ENCODE results near the gene IL17REL.

The IL17REL gene

DNA sequence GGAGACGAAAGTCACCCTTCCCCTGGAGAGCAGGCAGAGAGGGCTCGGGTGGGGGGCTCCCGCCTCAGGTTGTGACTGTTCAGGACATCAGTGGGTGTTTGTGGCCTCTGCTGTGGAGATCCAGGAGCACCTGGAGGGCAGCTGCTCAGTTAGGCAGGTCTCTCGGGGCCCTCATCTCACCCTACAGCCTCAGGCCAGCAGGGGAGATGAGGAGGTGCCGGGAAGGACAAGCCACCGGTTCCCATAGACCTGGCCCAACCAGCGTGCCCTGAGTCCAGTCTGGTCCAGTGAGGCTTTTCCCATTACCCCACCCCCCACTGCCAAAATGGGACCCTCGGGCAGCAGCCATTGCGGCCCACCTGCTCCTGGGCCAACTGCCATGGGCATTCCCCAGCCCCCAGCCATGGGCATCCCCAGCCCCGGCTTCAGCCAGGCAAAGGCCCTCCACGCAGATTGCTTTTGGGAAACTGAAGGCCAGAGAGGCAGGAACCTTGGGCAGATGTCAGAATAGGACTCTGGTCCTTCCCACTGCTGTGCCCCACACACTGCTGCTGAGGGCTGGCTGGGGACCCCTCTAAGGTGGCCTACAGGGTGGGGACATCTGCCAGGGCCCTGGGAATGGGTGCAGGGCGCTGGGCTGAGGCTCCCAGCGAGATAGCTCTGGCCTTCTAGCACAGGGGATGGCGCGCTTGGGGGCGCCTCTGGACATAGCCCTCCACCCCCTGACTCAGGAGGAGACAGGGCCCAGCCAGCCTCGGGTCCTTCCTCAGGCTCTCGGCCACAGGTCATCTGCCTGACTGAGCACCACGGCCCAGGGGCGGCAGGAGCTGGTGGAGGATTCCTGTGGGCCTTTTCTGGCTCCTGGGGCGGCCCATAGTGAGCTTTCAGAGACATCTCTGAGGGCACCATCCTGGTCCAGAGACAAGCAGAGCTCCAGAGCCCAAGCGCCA is 47.2 kb downstream of the IL17REL start:
- DNase-seq (ENCODE audit: insufficient read length, low spot score): no peak
- TF ChIP-seq POU2F2 (IDR thresholded peaks at IDR 0.05; ENCODE audit: low read depth, low read length) (no peak), POLR2AphosphoS5 (IDR thresholded peaks at IDR 0.05; ENCODE audit: low read depth, low read length) (peak; percentile 5; the same call in 1 of the 2 replicates), TAF1 (IDR thresholded peaks at IDR 0.05; ENCODE audit: low read depth, low read length) (no peak)
- FAIRE-seq: no peak

DNA sequence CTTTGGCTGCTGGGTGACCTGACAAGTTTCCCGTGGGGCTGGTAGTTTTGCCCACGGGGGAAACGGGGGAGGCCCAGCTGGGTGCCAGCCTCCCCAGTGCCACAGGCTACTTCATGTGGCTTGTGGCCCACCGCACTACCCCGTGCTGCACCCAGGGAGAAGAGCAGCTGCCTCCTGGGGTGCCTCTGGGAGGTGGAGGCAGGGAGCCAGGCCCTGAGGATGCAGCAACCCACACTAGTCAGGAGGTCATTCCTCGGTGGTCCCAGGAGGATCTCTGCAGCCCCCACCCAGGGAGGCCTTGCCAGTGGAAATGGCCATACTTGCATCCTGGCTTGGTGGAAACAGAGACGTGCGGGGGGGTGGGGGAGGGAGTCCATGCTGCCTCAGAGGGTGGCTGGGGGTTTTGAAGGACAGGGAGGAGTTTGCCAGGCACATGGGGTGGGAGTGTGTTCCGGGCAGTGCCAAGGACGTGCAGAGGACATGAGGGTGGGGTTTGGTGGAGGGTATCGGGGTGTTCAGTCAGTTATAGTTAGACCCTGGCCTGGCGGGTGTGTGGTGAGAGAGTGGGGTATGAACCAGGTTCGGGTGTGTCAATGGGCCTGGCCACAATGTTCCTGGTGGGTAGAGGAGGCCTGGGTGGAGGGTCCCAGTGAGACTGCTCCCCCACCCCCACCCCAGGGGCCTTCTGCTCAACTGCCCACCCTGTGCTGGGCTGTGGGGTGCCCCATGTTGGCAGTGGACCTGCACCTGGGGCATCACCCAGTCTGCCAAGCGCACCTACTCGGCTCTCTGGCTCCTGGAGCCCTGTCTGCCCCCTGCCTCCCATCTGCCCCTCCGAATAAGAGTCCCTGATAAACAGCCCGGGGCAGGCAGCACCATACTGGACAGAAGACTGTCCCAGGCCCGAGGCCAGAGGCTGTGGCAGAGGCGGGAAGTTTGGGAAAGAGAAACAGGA is 48.2 kb downstream of the IL17REL start:
- no peak for FAIRE-seq
- DNase-seq (ENCODE audit: insufficient read length, low spot score): no peak
- TF ChIP-seq POLR2AphosphoS5 (IDR thresholded peaks at IDR 0.05; ENCODE audit: low read depth, low read length) (peak; percentile 70), SPI1 (IDR thresholded peaks at IDR 0.05; ENCODE audit: low read depth, low read length) (no peak), PAX5 (IDR thresholded peaks at IDR 0.05; ENCODE audit: insufficient read depth, low read length, severe bottlenecking) (no peak), POU2F2 (IDR thresholded peaks at IDR 0.05; ENCODE audit: low read depth, low read length) (no peak), POLR2A (IDR thresholded peaks at IDR 0.05; ENCODE audit: low read depth, low read length) (peak; percentile 72; the same call in 1 of the 2 replicates), TAF1 (IDR thresholded peaks at IDR 0.05; ENCODE audit: low read depth, low read length) (no peak)

DNA sequence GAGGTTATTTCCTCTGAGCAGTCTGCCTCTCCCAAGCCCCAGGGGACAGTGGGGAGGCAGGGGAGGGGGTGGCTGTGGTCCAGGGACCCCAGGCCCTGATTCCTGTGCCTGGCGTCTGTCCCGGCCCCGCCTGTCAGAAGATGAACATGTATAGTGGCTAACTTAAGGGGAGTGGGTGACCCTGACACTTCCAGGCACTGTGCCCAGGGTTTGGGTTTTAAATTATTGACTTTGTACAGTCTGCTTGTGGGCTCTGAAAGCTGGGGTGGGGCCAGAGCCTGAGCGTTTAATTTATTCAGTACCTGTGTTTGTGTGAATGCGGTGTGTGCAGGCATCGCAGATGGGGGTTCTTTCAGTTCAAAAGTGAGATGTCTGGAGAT is 48.9 kb downstream of the IL17REL start:
- TF ChIP-seq POLR2A (IDR thresholded peaks at IDR 0.05; ENCODE audit: low read depth, low read length) (no peak), SPI1 (IDR thresholded peaks at IDR 0.05; ENCODE audit: low read depth, low read length) (no peak), POU2F2 (IDR thresholded peaks at IDR 0.05; ENCODE audit: low read depth, low read length) (no peak), TAF1 (IDR thresholded peaks at IDR 0.05; ENCODE audit: low read depth, low read length) (no peak), PAX5 (IDR thresholded peaks at IDR 0.05; ENCODE audit: insufficient read depth, low read length, severe bottlenecking) (no peak), POLR2AphosphoS5 (IDR thresholded peaks at IDR 0.05; ENCODE audit: low read depth, low read length) (no peak)
- DNase-seq (ENCODE audit: insufficient read length, low spot score) (no peak), FAIRE-seq (no peak)

DNA sequence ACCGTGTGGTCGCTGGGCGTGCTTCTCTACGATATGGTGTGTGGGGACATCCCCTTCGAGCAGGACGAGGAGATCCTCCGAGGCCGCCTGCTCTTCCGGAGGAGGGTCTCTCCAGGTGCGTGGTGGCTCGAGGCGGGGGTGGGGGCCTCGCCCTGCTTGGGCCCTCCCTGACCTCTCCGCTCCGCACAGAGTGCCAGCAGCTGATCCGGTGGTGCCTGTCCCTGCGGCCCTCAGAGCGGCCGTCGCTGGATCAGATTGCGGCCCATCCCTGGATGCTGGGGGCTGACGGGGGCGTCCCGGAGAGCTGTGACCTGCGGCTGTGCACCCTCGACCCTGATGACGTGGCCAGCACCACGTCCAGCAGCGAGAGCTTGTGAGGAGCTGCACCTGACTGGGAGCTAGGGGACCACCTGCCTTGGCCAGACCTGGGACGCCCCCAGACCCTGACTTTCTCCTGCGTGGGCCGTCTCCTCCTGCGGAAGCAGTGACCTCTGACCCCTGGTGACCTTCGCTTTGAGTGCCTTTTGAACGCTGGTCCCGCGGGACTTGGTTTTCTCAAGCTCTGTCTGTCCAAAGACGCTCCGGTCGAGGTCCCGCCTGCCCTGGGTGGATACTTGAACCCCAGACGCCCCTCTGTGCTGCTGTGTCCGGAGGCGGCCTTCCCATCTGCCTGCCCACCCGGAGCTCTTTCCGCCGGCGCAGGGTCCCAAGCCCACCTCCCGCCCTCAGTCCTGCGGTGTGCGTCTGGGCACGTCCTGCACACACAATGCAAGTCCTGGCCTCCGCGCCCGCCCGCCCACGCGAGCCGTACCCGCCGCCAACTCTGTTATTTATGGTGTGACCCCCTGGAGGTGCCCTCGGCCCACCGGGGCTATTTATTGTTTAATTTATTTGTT is 49.6 kb downstream of the IL17REL start:
- 0 out of 2 replicates have a peak, but pooled peaks have one; percentile 34 for TF ChIP-seq POLR2AphosphoS5 (IDR thresholded peaks at IDR 0.05; ENCODE audit: low read depth, low read length)
- no peak for TF ChIP-seq PAX5 (IDR thresholded peaks at IDR 0.05; ENCODE audit: insufficient read depth, low read length, severe bottlenecking)
- peak; percentile 89 for FAIRE-seq
- DNase-seq (ENCODE audit: insufficient read length, low spot score): no peak

DNA sequence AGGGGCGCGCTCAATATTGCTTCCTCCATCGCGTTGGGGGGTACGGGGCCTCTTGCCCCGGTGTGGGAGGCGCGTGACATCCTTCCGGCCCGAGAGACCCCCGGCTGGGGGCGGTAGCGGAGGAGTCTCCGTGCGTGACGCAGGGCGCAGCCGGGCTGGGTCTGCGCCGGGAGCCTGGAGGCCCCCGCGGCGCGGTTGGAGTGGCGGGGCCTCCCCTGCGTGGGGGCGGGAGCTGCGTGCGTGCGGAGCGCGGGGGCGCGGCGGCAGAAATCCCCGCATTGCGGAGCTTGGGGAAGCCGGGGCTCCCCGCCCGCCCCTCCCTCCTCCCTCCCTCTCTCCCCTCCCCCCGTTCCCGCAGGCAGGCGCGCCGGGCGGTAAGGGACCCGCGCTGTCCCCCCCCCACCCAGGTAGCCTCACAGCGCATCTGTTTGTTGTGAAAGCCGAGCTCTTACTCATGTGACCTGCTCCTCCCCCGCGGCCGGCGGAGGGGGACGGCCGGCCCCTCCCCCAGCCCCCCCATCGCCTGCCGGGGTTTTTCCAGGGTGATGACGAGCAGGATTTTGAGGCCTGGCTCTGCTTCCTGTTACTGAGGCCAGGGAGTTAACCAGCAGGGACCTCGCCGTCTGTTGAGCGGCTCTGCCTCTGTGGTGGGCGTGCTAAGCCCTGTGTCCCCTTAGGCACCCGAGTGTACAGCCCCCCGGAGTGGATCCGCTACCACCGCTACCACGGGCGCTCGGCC is 50.4 kb downstream of the IL17REL start:
- no peak for TF ChIP-seq PAX5 (IDR thresholded peaks at IDR 0.05; ENCODE audit: insufficient read depth, low read length, severe bottlenecking)
- TF ChIP-seq POLR2AphosphoS5 (IDR thresholded peaks at IDR 0.05; ENCODE audit: low read depth, low read length): no peak; the same call in 1 of the 2 replicates
- TF ChIP-seq POU2F2 (IDR thresholded peaks at IDR 0.05; ENCODE audit: low read depth, low read length): no peak
- no peak; the same call in 1 of the 2 replicates for TF ChIP-seq POLR2A (IDR thresholded peaks at IDR 0.05; ENCODE audit: low read depth, low read length)
- TF ChIP-seq SPI1 (IDR thresholded peaks at IDR 0.05; ENCODE audit: low read depth, low read length): no peak
- TF ChIP-seq TAF1 (IDR thresholded peaks at IDR 0.05; ENCODE audit: low read depth, low read length): no peak
- DNase-seq (ENCODE audit: insufficient read length, low spot score) (peak; percentile 71), FAIRE-seq (no peak)

DNA sequence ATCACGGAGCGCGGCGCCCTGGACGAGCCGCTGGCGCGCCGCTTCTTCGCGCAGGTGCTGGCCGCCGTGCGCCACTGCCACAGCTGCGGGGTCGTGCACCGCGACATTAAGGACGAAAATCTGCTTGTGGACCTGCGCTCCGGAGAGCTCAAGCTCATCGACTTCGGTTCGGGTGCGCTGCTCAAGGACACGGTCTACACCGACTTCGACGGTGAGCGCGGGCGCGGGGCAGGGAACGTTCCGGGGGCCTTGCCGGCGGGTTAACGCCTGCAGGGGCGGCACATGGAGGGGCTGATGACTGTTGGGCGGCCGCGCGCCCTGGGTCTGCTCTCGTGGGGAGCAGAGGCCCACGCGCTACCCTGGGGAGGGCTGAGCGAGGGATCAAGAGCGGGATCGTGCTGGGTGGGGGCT is 51.0 kb downstream of the IL17REL start:
- FAIRE-seq (peak; percentile 84), DNase-seq (ENCODE audit: insufficient read length, low spot score) (no peak)
- TF ChIP-seq PAX5 (IDR thresholded peaks at IDR 0.05; ENCODE audit: insufficient read depth, low read length, severe bottlenecking) (no peak), SPI1 (IDR thresholded peaks at IDR 0.05; ENCODE audit: low read depth, low read length) (no peak), POU2F2 (IDR thresholded peaks at IDR 0.05; ENCODE audit: low read depth, low read length) (no peak), TAF1 (IDR thresholded peaks at IDR 0.05; ENCODE audit: low read depth, low read length) (no peak), POLR2AphosphoS5 (IDR thresholded peaks at IDR 0.05; ENCODE audit: low read depth, low read length) (no peak; the same call in 1 of the 2 replicates), POLR2A (IDR thresholded peaks at IDR 0.05; ENCODE audit: low read depth, low read length) (no peak; the same call in 1 of the 2 replicates)

DNA sequence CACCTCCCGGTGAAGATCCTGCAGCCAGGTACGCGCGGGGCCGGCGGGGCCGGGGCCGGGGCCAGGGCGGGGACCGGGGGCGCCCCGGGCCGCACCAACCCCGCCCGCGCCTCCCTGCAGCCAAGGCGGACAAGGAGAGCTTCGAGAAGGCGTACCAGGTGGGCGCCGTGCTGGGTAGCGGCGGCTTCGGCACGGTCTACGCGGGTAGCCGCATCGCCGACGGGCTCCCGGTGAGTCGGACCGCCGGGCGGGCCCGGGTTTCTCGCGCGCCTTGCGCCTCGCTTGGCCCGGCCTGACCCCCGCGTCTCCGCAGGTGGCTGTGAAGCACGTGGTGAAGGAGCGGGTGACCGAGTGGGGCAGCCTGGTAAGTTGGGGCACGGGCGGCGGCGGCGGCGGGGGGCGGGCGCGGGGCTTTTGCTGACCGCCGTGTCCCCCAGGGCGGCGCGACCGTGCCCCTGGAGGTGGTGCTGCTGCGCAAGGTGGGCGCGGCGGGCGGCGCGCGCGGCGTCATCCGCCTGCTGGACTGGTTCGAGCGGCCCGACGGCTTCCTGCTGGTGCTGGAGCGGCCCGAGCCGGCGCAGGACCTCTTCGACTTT is 51.5 kb downstream of the IL17REL start:
- DNase-seq (ENCODE audit: insufficient read length, low spot score) (no peak), FAIRE-seq (no peak)
- TF ChIP-seq PAX5 (IDR thresholded peaks at IDR 0.05; ENCODE audit: insufficient read depth, low read length, severe bottlenecking) (no peak), POU2F2 (IDR thresholded peaks at IDR 0.05; ENCODE audit: low read depth, low read length) (no peak), SPI1 (IDR thresholded peaks at IDR 0.05; ENCODE audit: low read depth, low read length) (no peak)
